HepG2 (cell line): ENCODE data around the gene TSPAN9. TPM values are rescaled to one million over a fixed set of nuclear protein-coding genes. Genes with fewer than 3 reads are reported as not detected.

ENCODE experiments used
- ATAC-seq: fragments of 200-7000 bp; cut with Tn5 transposase; 3 replicates; pipeline ENCODE4 v1.9.1; 2020; ENCODE audit warnings: mild to moderate bottlenecking, moderate library complexity
- BruUV-seq: library from RNA; stranded (reverse); fragments of 400-500 nt; replicated peaks from 2 replicates; lab custom pipeline; 2021; lab: Mats Ljungman, UMichigan
- CTCF ChIA-PET: fragments of 300-600 bp; formaldehyde crosslinking; extraction: SDS; loops from one replicate; lab custom pipeline; 2021; ENCODE audit warnings: low total read pairs, inconsistent platforms, low intra/inter-chr PET ratio; lab: Yijun Ruan, JAX
- POLR2A ChIA-PET: fragments of 350-600 bp; sonication (Branson Sonifier 250); formaldehyde crosslinking; loops from one replicate; lab custom pipeline; 2020; ENCODE audit warnings: antibody characterized with exemption, inconsistent platforms; lab: Yijun Ruan, JAX
- DNase-seq: peaks from one replicate; pipeline ENCODE4 v3.0.0-alpha.2; 2015; ENCODE audit warnings: low spot score
- FAIRE-seq: peaks from 3 replicates; lab custom pipeline; 2011; peaks lifted over from hg19 to GRCh38; lab: Jason Lieb, UNC
- H2AFZ ChIP-seq: one replicate; pipeline ENCODE4 v1.6.1; 2011; ENCODE audit warnings: low read length, inconsistent platforms
- H3K27ac ChIP-seq: fragments of 300-600 bp; 3 replicates; pipeline ENCODE4 v1.8.0; 2011; ENCODE audit warnings: mixed run types, mild to moderate bottlenecking, mixed read lengths, low read length, inconsistent platforms; ENCODE audit not compliant: insufficient read depth; ENCODE audit errors: extremely low read length
- H3K27me3 ChIP-seq, 2 experiments: fragments of 200-600 bp in 1 of 2; 2 replicates in 1 of 2; 3 replicates in 1 of 2; pipeline versions ENCODE4 v1.6.0 to v1.8.0; 2011; ENCODE audit warnings: low read length in 2 of 2, mild to moderate bottlenecking in 2 of 2, moderate library complexity in 2 of 2, inconsistent platforms in 1 of 2; ENCODE audit not compliant: insufficient read depth in 2 of 2, control insufficient read depth in 1 of 2
- H3K36me3 ChIP-seq, 2 experiments: fragments of 200-600 bp in 1 of 2; replicated peaks in 1 of 2; 2 replicates in 1 of 2; 3 replicates in 1 of 2; pipeline versions ENCODE4 v1.5.1 to v1.8.0; 2011; ENCODE audit warnings: low read length in 2 of 2, inconsistent platforms in 1 of 2; ENCODE audit not compliant: insufficient read depth in 2 of 2, control insufficient read depth in 1 of 2
- H3K4me1 ChIP-seq: 2 replicates; pipeline ENCODE4 v1.5.1; 2012; ENCODE audit warnings: low read length, inconsistent platforms; ENCODE audit not compliant: insufficient read depth
- H3K4me2 ChIP-seq: 2 replicates; pipeline ENCODE4 v1.6.0; 2011; ENCODE audit warnings: low read depth, low read length, inconsistent platforms
- H3K4me3 ChIP-seq, 3 experiments: fragments of 200-600 bp in 1 of 3; sonication (generic), shearing (Covaris generic) in 1 of 3; replicated peaks in 1 of 3; 2 replicates each; pipeline ENCODE4 v1.5.1; 2011 to 2016; ENCODE audit warnings: low read length in 3 of 3, inconsistent platforms in 2 of 3, low read depth in 2 of 3, mild to moderate bottlenecking in 2 of 3, control low read depth in 1 of 3, mixed read lengths in 1 of 3; ENCODE audit not compliant: insufficient read depth in 1 of 3
- H3K79me2 ChIP-seq: one replicate; pipeline ENCODE4 v1.6.1; 2011; ENCODE audit warnings: low read length, inconsistent platforms; ENCODE audit not compliant: insufficient read depth
- H3K9ac ChIP-seq: 2 replicates; pipeline ENCODE4 v1.6.0; 2011; ENCODE audit warnings: mild to moderate bottlenecking, low read depth, low read length, inconsistent platforms; ENCODE audit not compliant: insufficient read depth
- H3K9me3 ChIP-seq: 2 replicates; pipeline ENCODE4 v1.5.1; 2012; ENCODE audit warnings: mild to moderate bottlenecking, low read length
- H4K20me1 ChIP-seq: 2 replicates; pipeline ENCODE4 v1.6.0; 2011; ENCODE audit warnings: inconsistent platforms, mild to moderate bottlenecking, low read length, moderate library complexity; ENCODE audit not compliant: insufficient read depth
- ATF6 ChIP-seq: sonication (generic); formaldehyde crosslinking; conservative IDR thresholded peaks from 2 replicates; pipeline ENCODE4 v1.4.0; 2020; ENCODE audit warnings: missing genetic modification reagents
- MIER2 ChIP-seq: IDR thresholded peaks from 2 replicates; pipeline ENCODE4 v1.6.1; 2016; ENCODE audit warnings: missing biosample characterization, missing genetic modification reagents
- NBN ChIP-seq: fragments of 450-650 bp; conservative IDR thresholded peaks from 2 replicates; pipeline ENCODE4 v1.6.1; 2017
- NR2C2 ChIP-seq: sonication (generic); formaldehyde crosslinking; IDR thresholded peaks from 2 replicates; pipeline ENCODE4 v1.4.0; 2020; ENCODE audit warnings: missing genetic modification reagents, mild to moderate bottlenecking, moderate library complexity, borderline replicate concordance
- NR3C1 ChIP-seq: sonication (generic); formaldehyde crosslinking; IDR thresholded peaks from 2 replicates; pipeline ENCODE4 v1.4.0; 2020; ENCODE audit warnings: missing genetic modification reagents
- NRL ChIP-seq: sonication (generic); formaldehyde crosslinking; IDR thresholded peaks from 2 replicates; pipeline ENCODE4 v1.5.0; 2020; ENCODE audit warnings: missing genetic modification reagents, mild to moderate bottlenecking, moderate library complexity, borderline replicate concordance
- RARG ChIP-seq: sonication (generic); formaldehyde crosslinking; IDR thresholded peaks from 2 replicates; pipeline ENCODE4 v1.4.0; 2020; ENCODE audit warnings: low read depth, mild to moderate bottlenecking, missing genetic modification reagents
- SRSF9 ChIP-seq: fragments of 200-400 bp; formaldehyde crosslinking; IDR thresholded peaks from 2 replicates; pipeline ENCODE4 v1.6.1; 2018; ENCODE audit warnings: borderline replicate concordance, mild to moderate bottlenecking, low read depth, low read length; ENCODE audit not compliant: insufficient read depth, poor library complexity, severe bottlenecking
- TRIM24 ChIP-seq: sonication (generic); formaldehyde crosslinking; IDR thresholded peaks from 2 replicates; pipeline ENCODE4 v1.8.0; 2022; ENCODE audit warnings: mild to moderate bottlenecking, missing genetic modification reagents
- ZBTB42 ChIP-seq: sonication (generic); formaldehyde crosslinking; IDR thresholded peaks from 2 replicates; pipeline ENCODE4 v1.5.0; 2020; ENCODE audit warnings: mild to moderate bottlenecking, missing genetic modification reagents
- ZHX1 ChIP-seq: sonication (generic); formaldehyde crosslinking; IDR thresholded peaks from 2 replicates; pipeline ENCODE4 v1.8.1; 2022; ENCODE audit warnings: low read depth, mild to moderate bottlenecking, missing genetic modification reagents
- ZNF629 ChIP-seq: sonication (generic); formaldehyde crosslinking; conservative IDR thresholded peaks from 2 replicates; pipeline ENCODE4 v1.5.0; 2020; ENCODE audit warnings: missing genetic modification reagents
- ZNF768 ChIP-seq: sonication (generic); formaldehyde crosslinking; IDR thresholded peaks from 2 replicates; pipeline ENCODE4 v1.4.0; 2020; ENCODE audit warnings: missing genetic modification reagents
- ZNF782 ChIP-seq: sonication (generic); formaldehyde crosslinking; IDR thresholded peaks from 2 replicates; pipeline ENCODE4 v1.4.0; 2020; ENCODE audit warnings: missing genetic modification reagents, mild to moderate bottlenecking, borderline replicate concordance
- ZUFSP ChIP-seq: sonication (generic); formaldehyde crosslinking; IDR thresholded peaks from 2 replicates; pipeline ENCODE4 v1.9.0; 2021; ENCODE audit warnings: missing genetic modification reagents, mild to moderate bottlenecking, borderline replicate concordance
- WGBS: methylation state at CpG from one replicate; pipeline ENCODE4 v1.1.6; 2017; ENCODE audit warnings: low lambda C conversion rate; 5-methylcytosine and 5-hydroxymethylcytosine counted together
- in situ Hi-C: cut with HindIII; loops from 2 replicates; pipeline ENCODE4 v1.10.0; 2017; ENCODE audit warnings: low pct_unique_long_range_greater_than_20kb; ENCODE audit not compliant: extremely low pct_ligation_motif_present
- intact Hi-C: fragments of 100-400 bp; cut with micrococcal nuclease; formaldehyde crosslinking; loops from one replicate; pipeline ENCODE4 v1.10.0; 2022; ENCODE audit not compliant: unreplicated experiment
- polyA plus RNA-seq, 8 experiments: library from polyadenylated mRNA; depleted of rRNA in 3 of 8; stranded (reverse) in 7 of 8; unstranded in 1 of 8; fragments of >200 nt; fragmentation: Illumina TruSeq in 4 of 8; extraction: Trizol in 4 of 8; gene quantifications; 2 replicates each; pipeline versions ENCODE4 v1.2.1 to v1.2.3, GENCODE V29; 2011 to 2016; ENCODE audit warnings: low read depth in 4 of 8, missing spikeins in 1 of 8, mixed read lengths in 1 of 8; ENCODE audit not compliant: insufficient read depth in 1 of 8
- total RNA-seq, 5 experiments: library from RNA; depleted of rRNA; stranded (reverse); fragments of >200 nt; fragmentation: Illumina TruSeq; extraction: Trizol; gene quantifications; 2 replicates each; pipeline ENCODE4 v1.2.3, GENCODE V29; 2016; ENCODE audit warnings: low read depth in 1 of 5
- TF ChIP-seq, protein P1 (sequence below): sonication (generic); formaldehyde crosslinking; IDR thresholded peaks from 2 replicates; pipeline ENCODE4 v1.8.0; 2022; ENCODE audit warnings: mild to moderate bottlenecking, missing genetic modification reagents, moderate library complexity

TSPAN9 gene
- total and polyA plus RNA-seq, 2 of the 13 experiments (the other 11 are each of a cell fraction or from before 2014, with no cell fraction given), result 18.1 to 42.3 TPM

- no TSS peak for BruUV-seq
- Histone ChIP-seq H3K9ac (no peak overlapping the region), H3K9me3 (no peaks in the 10 kb centered on the region), H3K27ac (no peak overlapping the region), H3K27me3 (peaks cover 8 to 69% of the 10 kb centered on the region in 2 experiments), H3K4me3 (no peak overlapping the region), H3K4me2 (no peak overlapping the region), H3K36me3 (no peaks in the 10 kb centered on the region), H2AFZ (no peak overlapping the region), H3K79me2 (no peaks in the 10 kb centered on the region), H4K20me1 (peaks cover 3% of the 10 kb centered on the region; the same call in 1 of the 2 replicates), H3K4me1 (no peaks in the 10 kb centered on the region)
- 21% methylated on average over 2 of the region's 2 CpGs for WGBS
- in situ Hi-C loops (no loop called here), intact Hi-C loops (no loop called here)
- no peak for TF ChIP-seq SRSF9
- no peak for TF ChIP-seq MIER2 (CRISPR knock-in tag)
- TF ChIP-seq NBN, result no peak
- TF ChIP-seq ZBTB42 (CRISPR knock-in tag), result no peak
- TF ChIP-seq ZUFSP (CRISPR knock-in tag), result no peak
- no peak for TF ChIP-seq ZHX1
- TF ChIP-seq ZNF782 (CRISPR knock-in tag), result no peak
- no peak for TF ChIP-seq NRL (CRISPR knock-in tag)
- TF ChIP-seq RARG, result no peak
- no peak for TF ChIP-seq NR2C2 (CRISPR knock-in tag)
- no peak for TF ChIP-seq ZNF629 (CRISPR knock-in tag)
- TF ChIP-seq NR3C1 (CRISPR knock-in tag), result no peak
- TF ChIP-seq, protein P1, sequence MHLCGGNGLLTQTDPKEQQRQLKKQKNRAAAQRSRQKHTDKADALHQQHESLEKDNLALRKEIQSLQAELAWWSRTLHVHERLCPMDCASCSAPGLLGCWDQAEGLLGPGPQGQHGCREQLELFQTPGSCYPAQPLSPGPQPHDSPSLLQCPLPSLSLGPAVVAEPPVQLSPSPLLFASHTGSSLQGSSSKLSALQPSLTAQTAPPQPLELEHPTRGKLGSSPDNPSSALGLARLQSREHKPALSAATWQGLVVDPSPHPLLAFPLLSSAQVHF (CRISPR knock-in tag), result no peak
- no peak for TF ChIP-seq TRIM24 (CRISPR knock-in tag)
- TF ChIP-seq ATF6 (CRISPR knock-in tag), result no peak
- no peak for TF ChIP-seq ZNF768 (CRISPR knock-in tag)
- FAIRE-seq (no peak), DNase-seq (no peak), ATAC-seq (no peak)
- POLR2A ChIA-PET, result no interaction called here
- CTCF ChIA-PET, result no interaction called here
Observed at GRCh38 chr12:3321881-3322280, 244.7 kb downstream of the TSPAN9 start.
